Non-pigmented ciliary epithelial cell (primary cell): ENCODE results near the gene ZBTB16.
A peak's percentile ranks its signal among the peaks of the same experiment; 100 is the strongest.

ENCODE experiments used
- DNase-seq: peaks from one replicate; pipeline ENCODE4 v3.0.0-alpha.2; 2010; ENCODE audit warnings: low read depth

Gene ZBTB16

GRCh38 chr11:114213622-114214021 lies 154.1 kb downstream of the ZBTB16 start:
- no peak for DNase-seq

GRCh38 chr11:114215428-114215827 lies 155.9 kb downstream of the ZBTB16 start:
- no peak for DNase-seq

GRCh38 chr11:114215871-114216795 lies 156.6 kb downstream of the ZBTB16 start:
- no peak for DNase-seq

- DNase-seq: no peak
Observed at GRCh38 chr11:114216796-114217180, 157.3 kb downstream of the ZBTB16 start.

DNA sequence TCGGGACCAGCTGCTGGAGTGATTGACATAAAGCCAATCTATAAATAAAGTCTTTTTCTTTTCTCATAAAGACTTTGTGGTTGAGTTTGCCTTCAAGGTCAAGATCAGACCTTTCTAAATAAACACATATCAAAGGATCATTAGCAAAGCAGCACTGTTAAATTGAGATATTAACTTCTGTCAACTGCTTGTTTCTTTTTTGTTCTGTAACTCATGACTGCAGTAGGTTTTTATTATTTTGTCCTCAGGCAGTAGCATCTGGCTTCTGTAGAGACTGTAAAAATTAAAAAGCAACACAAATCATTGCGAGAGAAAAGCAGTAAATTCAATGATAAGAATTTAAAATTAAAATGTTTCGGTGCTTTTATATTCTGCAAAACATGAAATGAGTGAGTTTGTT lies 159.0 kb downstream of the ZBTB16 start:
- no peak for DNase-seq

- DNase-seq: peak; percentile 63
Observed at GRCh38 chr11:114219559-114220349, 160.2 kb downstream of the ZBTB16 start.

- DNase-seq: no peak
Observed at GRCh38 chr11:114221037-114221436, 161.5 kb downstream of the ZBTB16 start.

GRCh38 chr11:114225661-114226060 lies 166.2 kb downstream of the ZBTB16 start:
- no peak for DNase-seq

- no peak for DNase-seq
Observed at GRCh38 chr11:114226356-114226755, 166.8 kb downstream of the ZBTB16 start.

GRCh38 chr11:114228435-114229411 lies 169.2 kb downstream of the ZBTB16 start:
- DNase-seq: no peak

DNA sequence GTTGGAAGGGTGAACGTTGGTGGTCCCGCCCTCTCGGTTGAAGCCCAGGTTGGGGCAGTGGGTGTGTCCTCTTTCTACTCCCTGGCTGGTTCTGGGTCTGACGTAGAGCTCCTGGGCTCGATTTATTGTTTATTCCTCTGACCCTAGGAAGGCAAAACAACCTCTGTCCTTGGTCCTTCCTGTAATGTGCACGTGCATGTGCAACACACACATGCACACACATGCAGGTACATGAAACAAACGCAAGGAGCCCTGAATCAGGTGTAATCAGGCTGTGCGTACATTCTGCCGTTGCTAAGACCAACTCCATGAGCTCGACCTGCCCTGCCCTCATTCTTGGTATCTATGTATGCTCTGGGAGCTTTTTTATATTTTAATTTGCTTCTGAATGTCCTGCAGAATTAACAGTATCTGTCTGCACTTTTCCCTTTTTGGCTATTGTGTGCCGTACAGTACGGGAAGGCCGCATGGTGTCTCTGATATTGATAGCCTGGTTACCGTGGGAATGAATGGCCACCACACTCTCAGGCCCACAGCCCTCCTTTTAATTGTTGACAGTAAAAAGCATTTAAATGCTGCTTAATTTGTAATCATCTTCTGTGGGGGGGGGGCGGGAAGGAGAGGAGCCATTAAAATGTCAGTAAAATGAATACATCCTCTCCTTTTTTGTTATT lies 170.7 kb downstream of the ZBTB16 start:
- no peak for DNase-seq

GRCh38 chr11:114232400-114233059 lies 173.0 kb downstream of the ZBTB16 start:
- DNase-seq: no peak

GRCh38 chr11:114233755-114234154 lies 174.2 kb downstream of the ZBTB16 start:
- DNase-seq: peak; percentile 10

- DNase-seq: no peak
Observed at GRCh38 chr11:114236829-114237228, 177.3 kb downstream of the ZBTB16 start.

GRCh38 chr11:114237321-114238280 lies 178.1 kb downstream of the ZBTB16 start:
- no peak for DNase-seq

DNA sequence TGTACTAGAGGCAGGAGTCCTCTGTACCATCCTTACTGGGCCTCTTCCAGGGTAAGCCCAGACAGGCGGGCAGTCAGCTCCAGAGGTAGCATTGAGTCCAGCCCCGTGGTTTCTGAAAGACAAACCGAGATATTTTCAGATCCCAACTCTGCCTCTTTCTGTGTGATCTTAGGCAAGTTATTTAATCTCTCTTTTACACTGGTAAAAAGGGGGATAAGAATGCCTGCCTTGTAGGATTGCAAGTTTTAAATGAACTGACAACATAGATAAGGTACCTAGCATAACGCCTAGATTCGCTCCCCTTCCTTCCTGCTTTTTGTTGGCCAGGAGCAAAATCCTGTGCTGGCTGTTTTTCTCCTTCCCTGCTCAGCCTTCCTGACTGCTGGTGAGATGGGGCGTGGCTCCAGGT lies 180.2 kb downstream of the ZBTB16 start:
- DNase-seq: no peak

DNA sequence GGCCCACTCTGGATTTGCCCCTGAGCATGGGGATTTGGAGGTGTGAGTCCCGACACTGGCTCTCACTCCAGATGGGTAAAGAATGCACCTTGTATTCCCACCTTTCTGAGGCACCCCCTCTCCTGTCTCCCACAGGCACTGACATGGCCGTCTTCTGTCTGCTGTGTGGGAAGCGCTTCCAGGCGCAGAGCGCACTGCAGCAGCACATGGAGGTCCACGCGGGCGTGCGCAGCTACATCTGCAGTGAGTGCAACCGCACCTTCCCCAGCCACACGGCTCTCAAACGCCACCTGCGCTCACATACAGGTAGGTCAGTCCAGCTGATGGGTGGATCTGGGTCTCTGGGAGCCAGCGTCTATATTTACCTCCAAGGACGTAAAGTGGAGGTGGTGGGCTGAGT lies 182.5 kb downstream of the ZBTB16 start:
- no peak for DNase-seq

GRCh38 chr11:114243461-114244372 lies 184.2 kb downstream of the ZBTB16 start:
- no peak for DNase-seq
